Testis (tissue), 5 donors: ENCODE data around the gene SEC14L3. TPM values are rescaled to one million over a fixed set of nuclear protein-coding genes. Genes with fewer than 3 reads are reported as not detected.

ENCODE experiments used
- DNase-seq: peaks from one replicate; pipeline ENCODE4 v3.0.0-alpha.2; 2019
- H3K27ac ChIP-seq, 2 donors: fragments of 200-600 bp; sonication (generic); one replicate each; pipeline ENCODE4 v1.5.1; 2019
- H3K27me3 ChIP-seq: fragments of 200-600 bp; sonication (generic); one replicate; pipeline ENCODE4 v1.5.1; 2019
- H3K36me3 ChIP-seq: fragments of 200-600 bp; sonication (generic); one replicate; pipeline ENCODE4 v1.5.1; 2017; ENCODE audit warnings: low read depth; ENCODE audit errors: missing control alignments
- H3K4me1 ChIP-seq: fragments of 200-600 bp; sonication (generic); one replicate; pipeline ENCODE4 v1.5.1; 2019
- H3K4me3 ChIP-seq, 2 donors: fragments of 200-600 bp; sonication (generic); one replicate each; pipeline ENCODE4 v1.5.1; 2017 to 2019
- H3K9me3 ChIP-seq: fragments of 200-600 bp; sonication (generic); one replicate; pipeline ENCODE4 v1.5.1; 2017
- POLR2A ChIP-seq: fragments of 450-650 bp; IDR thresholded peaks from one replicate; pipeline ENCODE4 v1.6.1; 2017; ENCODE audit warnings: antibody characterized with exemption, mild to moderate bottlenecking, moderate library complexity
- WGBS, 2 donors: methylation state at CpG; one replicate each; pipeline ENCODE4 v1.1.5; 2018; 5-methylcytosine and 5-hydroxymethylcytosine counted together
- intact Hi-C: fragments of 100-400 bp; cut with DNase I; formaldehyde crosslinking; loops from one replicate; pipeline ENCODE4 v1.15.1; 2023; ENCODE audit warnings: low total_unique reads
- long read RNA-seq, 2 donors: transcript quantifications; one replicate each; lab custom pipeline, GENCODE V29; 2026
- polyA plus RNA-seq: library from polyadenylated mRNA; stranded (reverse); fragments of 350-450 nt; fragmentation: Illumina TruSeq; extraction: RNeasy Lipid Tissue Mini Kit (QIAGEN cat#74804); gene quantifications from one replicate; pipeline ENCODE4 v1.2.3, GENCODE V29; 2014; ENCODE audit warnings: low read depth, low replicate concordance; ENCODE audit not compliant: insufficient read depth
- total RNA-seq, 2 donors: library from RNA; depleted of rRNA; stranded (reverse); fragments of >200 nt; gene quantifications; one replicate each; pipeline ENCODE4 v1.2.3, GENCODE V29; 2016
- TF ChIP-seq, protein P1 (sequence below), 3 experiments: fragments of 450-650 bp in 2 of 3; fragments of 200-600 bp in 1 of 3; sonication (generic) in 1 of 3; IDR thresholded peaks; one replicate each; pipeline ENCODE4 v1.5.1; 2016 to 2019; ENCODE audit warnings: antibody characterized with exemption in 3 of 3, mild to moderate bottlenecking in 2 of 3, moderate library complexity in 1 of 3

Gene SEC14L3
- under 1 TPM; 0.24 to 0.25 TPM for total RNA-seq
- 0.28 TPM for polyA plus RNA-seq
- long read RNA-seq, donor 1 = 0 reads
- long read RNA-seq, donor 2 = 0 reads

DNA sequence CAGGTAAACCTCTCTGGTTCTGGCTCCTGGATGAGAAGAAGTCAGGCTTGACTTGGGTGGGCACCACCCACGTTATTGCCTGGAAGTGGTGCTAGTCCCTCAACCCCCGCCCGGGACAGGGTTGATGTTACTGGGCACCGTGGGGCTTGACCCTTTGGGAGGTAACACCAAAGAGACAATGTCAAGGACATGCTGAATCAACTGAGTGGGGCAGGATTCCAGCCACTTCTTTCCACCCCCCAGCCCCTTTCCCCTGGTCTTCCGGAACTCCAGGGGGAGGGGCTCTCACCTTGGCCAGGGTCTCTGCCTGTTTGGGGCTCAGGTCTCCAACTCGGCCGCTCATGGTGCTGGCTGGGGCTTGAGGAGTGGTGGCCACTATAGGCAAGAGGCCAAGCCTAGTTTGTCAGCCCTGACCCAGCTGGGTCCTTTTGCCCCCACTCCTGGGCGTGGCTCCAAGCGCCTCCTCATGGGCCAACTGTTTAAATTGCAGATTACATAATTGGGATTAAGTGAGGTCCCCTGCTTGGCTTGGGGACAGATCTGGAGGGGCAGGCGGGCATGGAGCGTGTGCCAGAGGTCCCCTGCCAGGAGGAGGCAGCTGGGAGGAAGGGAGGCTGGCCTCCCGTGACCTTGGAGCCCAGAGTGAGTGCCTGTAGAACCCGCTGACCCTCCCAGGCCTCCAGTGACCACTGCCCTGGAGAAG lies at the start of gene SEC14L3:
Gene SEC14L3 (minus strand): TSS at position 402 of the 703 bp plus-strand sequence. CDS start 59 bp downstream, at position 343.
- Histone ChIP-seq H3K9me3 (no peaks in the 10 kb centered on the region), H3K4me1 (no peaks in the 10 kb centered on the region), H3K4me3 (no peak within 1 kb of the TSS), H3K27ac (no peak within 1 kb of the TSS), H3K36me3 (no peaks in the 10 kb centered on the region), H3K27me3 (no peaks in the 10 kb centered on the region)
- 60 to 64% methylated on average over 9 to 13 of the region's 13 CpGs for WGBS, 2 donors
- TF ChIP-seq, protein P1, sequence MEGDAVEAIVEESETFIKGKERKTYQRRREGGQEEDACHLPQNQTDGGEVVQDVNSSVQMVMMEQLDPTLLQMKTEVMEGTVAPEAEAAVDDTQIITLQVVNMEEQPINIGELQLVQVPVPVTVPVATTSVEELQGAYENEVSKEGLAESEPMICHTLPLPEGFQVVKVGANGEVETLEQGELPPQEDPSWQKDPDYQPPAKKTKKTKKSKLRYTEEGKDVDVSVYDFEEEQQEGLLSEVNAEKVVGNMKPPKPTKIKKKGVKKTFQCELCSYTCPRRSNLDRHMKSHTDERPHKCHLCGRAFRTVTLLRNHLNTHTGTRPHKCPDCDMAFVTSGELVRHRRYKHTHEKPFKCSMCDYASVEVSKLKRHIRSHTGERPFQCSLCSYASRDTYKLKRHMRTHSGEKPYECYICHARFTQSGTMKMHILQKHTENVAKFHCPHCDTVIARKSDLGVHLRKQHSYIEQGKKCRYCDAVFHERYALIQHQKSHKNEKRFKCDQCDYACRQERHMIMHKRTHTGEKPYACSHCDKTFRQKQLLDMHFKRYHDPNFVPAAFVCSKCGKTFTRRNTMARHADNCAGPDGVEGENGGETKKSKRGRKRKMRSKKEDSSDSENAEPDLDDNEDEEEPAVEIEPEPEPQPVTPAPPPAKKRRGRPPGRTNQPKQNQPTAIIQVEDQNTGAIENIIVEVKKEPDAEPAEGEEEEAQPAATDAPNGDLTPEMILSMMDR (IDR thresholded peaks at IDR 0.05) = no peak
- TF ChIP-seq POLR2A = no peak
- intact Hi-C loops = no loop called here
- no peak for DNase-seq

DNA sequence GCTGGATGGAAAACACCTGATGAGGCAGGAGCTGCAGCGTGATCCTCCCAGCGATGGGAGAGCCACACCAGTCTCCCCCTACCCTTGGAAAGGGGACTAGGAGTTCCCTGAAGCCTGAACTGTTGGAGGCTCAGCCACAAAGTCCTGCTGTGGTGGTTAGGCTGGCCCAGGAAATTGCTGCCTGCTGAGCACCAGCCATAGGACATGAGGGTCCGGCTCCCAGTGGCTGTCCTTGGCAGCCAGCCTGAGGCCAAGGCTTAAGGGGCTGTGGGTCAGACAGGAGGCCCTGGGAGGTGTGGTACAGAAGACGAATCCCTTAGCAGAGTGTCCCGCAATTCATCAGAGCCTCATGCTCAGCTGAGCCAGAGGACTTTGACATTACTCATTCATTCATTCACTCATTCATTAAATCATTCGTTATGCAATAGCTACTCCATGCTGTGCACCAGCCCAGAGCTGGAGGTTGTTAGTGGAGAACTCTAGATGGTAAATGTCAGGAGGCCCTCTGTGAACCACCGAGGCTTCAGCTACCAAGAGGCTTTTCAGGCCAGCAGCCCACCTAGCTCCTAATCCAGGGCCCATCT lies 48.1 kb upstream of the SEC14L3 start:
- Histone ChIP-seq H3K4me1 (no peaks in the 10 kb centered on the region), H3K27me3 (no peaks in the 10 kb centered on the region), H3K4me3 (no peak overlapping the region), H3K9me3 (no peaks in the 10 kb centered on the region), H3K27ac (no peak overlapping the region), H3K36me3 (no peaks in the 10 kb centered on the region)
- intact Hi-C loops = no loop called here
- no peak for TF ChIP-seq POLR2A
- TF ChIP-seq, protein P1 (IDR thresholded peaks at IDR 0.05) = no peak
- DNase-seq = no peak
- WGBS, 2 donors = 63 to 77% methylated on average over 7 of the region's 7 CpGs

DNA sequence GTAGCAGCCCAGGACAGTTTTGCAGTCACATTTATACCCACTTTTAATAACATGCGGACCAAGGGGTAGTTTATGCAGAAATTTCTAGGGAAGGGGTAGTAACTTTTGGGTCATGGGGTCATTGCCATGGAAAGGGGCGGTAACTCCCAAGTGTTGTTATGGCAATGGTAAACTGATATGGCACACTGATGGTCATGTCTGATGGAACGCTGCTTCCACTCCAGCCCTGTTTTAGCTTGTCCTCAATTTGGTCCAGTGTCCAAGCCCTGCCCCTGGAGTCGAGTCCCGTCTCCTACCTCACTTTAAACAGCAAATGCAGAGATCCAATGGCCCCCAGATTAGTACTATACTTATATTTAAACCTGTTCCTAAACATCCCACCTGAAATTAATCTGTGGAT lies 44.9 kb upstream of the SEC14L3 start:
- H3K36me3 ChIP-seq = no peaks in the 10 kb centered on the region
- no peak for DNase-seq
- 85 to 89% methylated on average over 5 of the region's 5 CpGs for WGBS, 2 donors
- H3K4me3 ChIP-seq = no peak overlapping the region
- intact Hi-C loops = no loop called here
- no peaks in the 10 kb centered on the region for H3K4me1 ChIP-seq
- no peak overlapping the region for H3K27ac ChIP-seq
- no peaks in the 10 kb centered on the region for H3K9me3 ChIP-seq
- TF ChIP-seq, protein P1 (IDR thresholded peaks at IDR 0.05) = no peak
- no peak for TF ChIP-seq POLR2A
- no peaks in the 10 kb centered on the region for H3K27me3 ChIP-seq

DNA sequence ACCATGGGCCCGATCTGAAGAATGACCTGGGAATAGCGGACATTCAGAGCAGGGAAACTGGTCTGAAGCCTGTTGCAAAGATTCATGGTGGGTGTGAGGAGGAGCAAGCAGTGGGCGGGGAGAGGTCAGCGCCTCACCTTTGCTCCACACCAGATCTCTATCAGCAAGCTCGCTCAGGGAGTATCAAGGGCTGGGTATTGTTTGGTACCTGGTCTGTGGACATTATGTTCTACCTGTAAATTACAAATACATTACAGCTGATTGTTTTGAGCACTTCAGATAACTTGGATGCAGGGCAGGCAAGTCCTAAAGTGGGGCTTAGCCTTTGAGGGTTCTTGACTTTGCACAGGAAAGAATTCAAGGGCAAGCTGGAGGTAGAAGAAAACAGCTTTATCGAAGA lies 44.5 kb upstream of the SEC14L3 start:
- no peak overlapping the region for H3K27ac ChIP-seq

More for the DNA sequence above, 44.5 kb upstream of the SEC14L3 start:
- no peaks in the 10 kb centered on the region for H3K9me3 ChIP-seq
- 92 to 93% methylated on average over 6 of the region's 6 CpGs for WGBS, 2 donors
- no peak for TF ChIP-seq POLR2A
- TF ChIP-seq, protein P1 (IDR thresholded peaks at IDR 0.05) = no peak
- no peak for DNase-seq
- no peak overlapping the region for H3K4me3 ChIP-seq
- no peaks in the 10 kb centered on the region for H3K4me1 ChIP-seq
- H3K36me3 ChIP-seq = no peaks in the 10 kb centered on the region
- intact Hi-C loops = no loop called here
- no peaks in the 10 kb centered on the region for H3K27me3 ChIP-seq
